OCI-LY3 (cell line): Measurements from ENCODE around the gene PRSS37.

Experiments
- H2AFZ ChIP-seq: fragments of 200-600, 300-600 bp; shearing (Covaris generic); 2 replicates; pipeline ENCODE4 v1.6.0; 2014; ENCODE audit warnings: antibody characterized with exemption, low read depth, low read length
- H3K27ac ChIP-seq: fragments of 200-600, 300-600 bp; sonication (generic); 2 replicates; pipeline ENCODE4 v1.5.1; 2014; ENCODE audit warnings: mild to moderate bottlenecking, low read length, moderate library complexity, mixed read lengths
- H3K27me3 ChIP-seq: fragments of 200-600, 300-600 bp; sonication (generic); 2 replicates; pipeline ENCODE4 v1.6.1; 2014; ENCODE audit warnings: low read depth, low read length, mixed read lengths
- H3K36me3 ChIP-seq: fragments of 200-600, 300-600 bp; sonication (generic); replicated peaks from 2 replicates; pipeline ENCODE3; 2014; ENCODE audit warnings: low read depth, low read length, mixed read lengths
- H3K4me1 ChIP-seq: fragments of 300-600, 200-600 bp; sonication (generic); 2 replicates; pipeline ENCODE4 v1.6.1; 2014; ENCODE audit warnings: low read length, mixed read lengths
- H3K4me2 ChIP-seq: fragments of 200-600, 300-600 bp; sonication (generic); 2 replicates; pipeline ENCODE4 v1.6.1; 2014; ENCODE audit warnings: low read length, mixed read lengths
- H3K4me3 ChIP-seq: fragments of 300-600, 200-600 bp; sonication (generic); 2 replicates; pipeline ENCODE4 v1.5.1; 2014; ENCODE audit warnings: antibody characterized with exemption, mild to moderate bottlenecking, low read length, moderate library complexity
- H3K79me2 ChIP-seq: fragments of 300-600, 200-600 bp; shearing (Covaris generic); 2 replicates; pipeline ENCODE4 v1.6.1; 2014; ENCODE audit warnings: mild to moderate bottlenecking, low read length, mixed read lengths
- H3K9ac ChIP-seq: fragments of 300-600, 200-600 bp; shearing (Covaris generic); 2 replicates; pipeline ENCODE4 v1.6.0; 2014; ENCODE audit warnings: mild to moderate bottlenecking, low read length, moderate library complexity
- H3K9me3 ChIP-seq: fragments of 200-600, 300-600 bp; shearing (Covaris generic); 2 replicates; pipeline ENCODE4 v1.6.1; 2014; ENCODE audit warnings: low read length, mixed read lengths; ENCODE audit not compliant: insufficient read depth
- H4K20me1 ChIP-seq: fragments of 200-600, 300-600 bp; sonication (generic); 2 replicates; pipeline ENCODE4 v1.6.1; 2016; ENCODE audit warnings: low read length, mixed read lengths; ENCODE audit not compliant: insufficient read depth
- EZH2phosphoT487 ChIP-seq: fragments of 200-600 bp; shearing (Covaris generic); IDR thresholded peaks from 2 replicates; pipeline ENCODE4 v1.6.1; 2018; ENCODE audit warnings: antibody characterized with exemption, mixed run types, low read depth
- TF ChIP-seq, protein P1 (sequence below): fragments of 200-600, 300-600 bp; sonication (generic); IDR thresholded peaks from 2 replicates; pipeline ENCODE4 v1.5.1; 2014; ENCODE audit warnings: antibody characterized with exemption, low read length, low read depth

PRSS37 gene

DNA sequence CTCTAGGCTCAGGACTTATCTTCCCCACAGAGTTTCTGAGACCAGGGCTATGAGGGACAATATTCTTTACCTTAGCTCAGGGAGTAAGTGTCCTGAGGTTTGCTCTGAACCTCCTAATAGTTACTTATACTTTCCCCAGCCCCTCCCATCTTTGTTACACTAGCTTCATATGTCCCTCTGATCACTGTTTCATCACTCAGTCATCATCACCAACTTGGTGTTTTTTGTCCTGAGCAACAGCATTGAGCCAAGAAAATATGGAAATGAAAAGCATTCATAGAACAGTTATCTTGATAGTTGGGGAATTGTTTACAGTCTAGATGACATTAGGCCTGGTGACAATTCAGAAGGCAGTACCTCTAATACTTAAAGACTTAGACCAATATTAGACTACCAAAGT, at the start of gene PRSS37:
PRSS37 (minus strand) TSS at position 101 of the 400 bp plus-strand sequence. CDS start 436 bp downstream, outside the sequence.
- Histone ChIP-seq H4K20me1 (no peaks in the 10 kb centered on the region), H3K4me3 (no peak within 1 kb of the TSS), H3K79me2 (no peaks in the 10 kb centered on the region), H3K4me1 (no peaks in the 10 kb centered on the region), H3K27me3 (no peaks in the 10 kb centered on the region), H3K36me3 (no peaks in the 10 kb centered on the region), H3K9me3 (no peaks in the 10 kb centered on the region), H3K27ac (no peak within 1 kb of the TSS), H3K4me2 (no peak within 1 kb of the TSS), H3K9ac (no peak within 1 kb of the TSS), H2AFZ (no peak within 1 kb of the TSS)
- no peak for TF ChIP-seq EZH2phosphoT487

DNA sequence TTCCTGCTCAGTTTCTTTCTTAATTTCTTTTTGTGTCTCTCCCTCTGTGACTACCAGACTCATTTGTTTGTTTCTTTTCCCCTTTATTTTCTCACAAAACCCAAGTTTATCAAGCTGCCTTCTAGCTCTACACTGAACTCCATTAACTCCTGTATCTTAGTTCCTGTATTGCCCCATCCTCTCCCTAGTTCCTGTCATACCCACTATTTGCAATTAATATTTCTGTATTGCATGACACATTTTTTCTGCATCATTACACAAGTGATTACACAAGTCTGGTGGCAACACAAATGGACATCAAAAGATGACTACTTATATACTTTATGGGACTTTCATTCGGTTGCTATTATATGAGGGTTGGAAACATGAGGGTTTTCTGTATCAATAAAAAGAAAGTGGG, 48.0 kb upstream of the PRSS37 start:
- H4K20me1 ChIP-seq, result no peaks in the 10 kb centered on the region
- H3K27me3 ChIP-seq, result no peaks in the 10 kb centered on the region
- H3K9ac ChIP-seq, result no peak overlapping the region
- no peak for TF ChIP-seq EZH2phosphoT487
- TF ChIP-seq, protein P1, sequence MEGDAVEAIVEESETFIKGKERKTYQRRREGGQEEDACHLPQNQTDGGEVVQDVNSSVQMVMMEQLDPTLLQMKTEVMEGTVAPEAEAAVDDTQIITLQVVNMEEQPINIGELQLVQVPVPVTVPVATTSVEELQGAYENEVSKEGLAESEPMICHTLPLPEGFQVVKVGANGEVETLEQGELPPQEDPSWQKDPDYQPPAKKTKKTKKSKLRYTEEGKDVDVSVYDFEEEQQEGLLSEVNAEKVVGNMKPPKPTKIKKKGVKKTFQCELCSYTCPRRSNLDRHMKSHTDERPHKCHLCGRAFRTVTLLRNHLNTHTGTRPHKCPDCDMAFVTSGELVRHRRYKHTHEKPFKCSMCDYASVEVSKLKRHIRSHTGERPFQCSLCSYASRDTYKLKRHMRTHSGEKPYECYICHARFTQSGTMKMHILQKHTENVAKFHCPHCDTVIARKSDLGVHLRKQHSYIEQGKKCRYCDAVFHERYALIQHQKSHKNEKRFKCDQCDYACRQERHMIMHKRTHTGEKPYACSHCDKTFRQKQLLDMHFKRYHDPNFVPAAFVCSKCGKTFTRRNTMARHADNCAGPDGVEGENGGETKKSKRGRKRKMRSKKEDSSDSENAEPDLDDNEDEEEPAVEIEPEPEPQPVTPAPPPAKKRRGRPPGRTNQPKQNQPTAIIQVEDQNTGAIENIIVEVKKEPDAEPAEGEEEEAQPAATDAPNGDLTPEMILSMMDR, result no peak
- H3K27ac ChIP-seq, result 0 out of 2 replicates have a peak overlapping the region, but pooled peaks have one; percentile 13
- no peaks in the 10 kb centered on the region for H3K79me2 ChIP-seq
- H3K4me2 ChIP-seq, result peak overlapping the region; percentile 49
- H3K36me3 ChIP-seq, result no peaks in the 10 kb centered on the region
- no peak overlapping the region for H3K4me3 ChIP-seq
- H2AFZ ChIP-seq, result no peak overlapping the region
- H3K9me3 ChIP-seq, result no peaks in the 10 kb centered on the region
- H3K4me1 ChIP-seq, result peaks cover 36% of the 10 kb centered on the region

DNA sequence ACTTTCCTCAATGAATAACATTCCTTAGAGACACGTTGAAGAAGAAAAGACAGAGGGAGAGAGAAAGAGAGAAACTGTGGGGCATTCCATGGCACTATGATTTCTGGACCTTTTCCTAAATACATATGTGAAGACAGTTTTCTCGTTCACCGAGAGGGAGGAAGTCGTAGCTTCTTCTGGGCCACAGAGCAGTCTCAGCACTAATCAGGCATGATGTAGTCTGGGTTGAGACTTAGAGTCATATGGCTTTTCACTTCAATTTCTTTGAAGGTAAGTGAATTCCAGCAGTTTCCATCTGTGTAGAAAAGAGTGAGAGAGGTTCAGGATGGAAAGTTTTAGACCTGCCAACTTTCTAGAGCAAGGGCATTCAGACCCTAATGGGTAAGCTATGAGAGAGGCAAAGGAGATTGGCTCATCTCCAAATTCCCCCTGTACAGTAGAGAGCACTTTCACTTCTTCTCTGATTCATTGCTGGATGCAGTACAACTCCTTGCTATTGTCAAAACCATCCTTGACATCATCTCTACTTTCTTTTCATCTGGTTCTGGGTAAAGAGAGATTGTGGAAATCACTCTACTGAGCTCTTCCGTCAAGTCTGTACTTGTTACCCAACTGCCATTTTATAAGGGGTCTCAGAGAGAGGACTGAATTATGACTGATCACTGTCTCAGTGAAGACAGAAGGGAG, 43.4 kb upstream of the PRSS37 start:
- Histone ChIP-seq H4K20me1 (no peaks in the 10 kb centered on the region), H3K4me3 (peak overlapping the region; percentile 44), H3K9ac (peak overlapping the region; percentile 63), H3K9me3 (peaks cover 3% of the 10 kb centered on the region; the same call in 1 of the 2 replicates), H2AFZ (peak overlapping the region; percentile 71), H3K36me3 (peaks cover 3% of the 10 kb centered on the region), H3K4me2 (peak overlapping the region; percentile 86), H3K79me2 (no peaks in the 10 kb centered on the region), H3K27ac (peak overlapping the region; percentile 90), H3K4me1 (peaks cover 50% of the 10 kb centered on the region), H3K27me3 (no peaks in the 10 kb centered on the region)
- TF ChIP-seq EZH2phosphoT487, result no peak
- TF ChIP-seq, protein P1, result no peak

DNA sequence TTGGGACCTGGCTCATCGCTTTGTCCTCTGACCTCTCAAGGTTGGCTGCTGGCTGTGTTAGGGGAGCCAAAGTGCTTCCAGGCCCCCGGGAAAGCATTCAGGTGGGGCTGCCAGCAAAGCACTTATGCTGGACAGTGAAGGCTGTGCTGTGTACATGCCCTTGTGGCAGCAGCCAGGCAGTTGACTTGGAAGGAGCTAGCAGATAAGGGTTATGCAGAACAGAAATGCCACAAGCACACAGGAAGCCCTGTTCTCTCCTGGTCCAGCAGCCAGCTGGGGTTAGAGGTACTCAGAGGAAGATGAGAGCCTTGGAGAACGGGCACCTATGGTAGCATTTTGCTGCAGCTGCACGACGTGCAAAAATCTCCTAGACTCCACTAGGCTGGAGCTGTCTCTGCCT, 39.7 kb upstream of the PRSS37 start:
- Histone ChIP-seq H3K4me1 (peaks cover 49% of the 10 kb centered on the region), H2AFZ (no peak overlapping the region), H3K9ac (no peak overlapping the region), H3K9me3 (peaks cover 3% of the 10 kb centered on the region; the same call in 1 of the 2 replicates), H3K4me2 (no peak overlapping the region), H3K27ac (no peak overlapping the region), H3K4me3 (no peak overlapping the region), H3K79me2 (no peaks in the 10 kb centered on the region), H4K20me1 (no peaks in the 10 kb centered on the region), H3K27me3 (no peaks in the 10 kb centered on the region), H3K36me3 (peaks cover 3% of the 10 kb centered on the region)
- TF ChIP-seq, protein P1, result no peak
- no peak for TF ChIP-seq EZH2phosphoT487
